ENCODE measurements around the gene ZNF677.
"Not testable (repeated sequence)": the region's sequence is repeated elsewhere in the genome, so short reads cannot be mapped to it uniquely, and the experiment has no call there.

The ZNF677 gene

GRCh38 chr19:53254411-53255341 is at the start of gene ZNF677:
TSS of gene ZNF677 (minus strand) at chr19:53254873. CDS start at chr19:53251550, 3,323 bp downstream.
- peak; percentile 75 for DNase-seq

- DNase-seq, result not testable (repeated sequence)
Observed at GRCh38 chr19:53301341-53301740, 46.7 kb upstream of the ZNF677 start.

- DNase-seq, result no peak
Observed at GRCh38 chr19:53294786-53295441, 40.2 kb upstream of the ZNF677 start.

- DNase-seq, result no peak
Observed at GRCh38 chr19:53290758-53291549, 36.3 kb upstream of the ZNF677 start.

- DNase-seq, result no peak
Observed at GRCh38 chr19:53285087-53285486, 30.4 kb upstream of the ZNF677 start.

- DNase-seq, result not testable (repeated sequence)
Observed at GRCh38 chr19:53281947-53282346, 27.3 kb upstream of the ZNF677 start.

- no peak for DNase-seq
Observed at GRCh38 chr19:53275480-53275879, 20.8 kb upstream of the ZNF677 start.

GRCh38 chr19:53272044-53272443 is 17.4 kb upstream of the ZNF677 start:
- no peak for DNase-seq

GRCh38 chr19:53269861-53270260 is 15.2 kb upstream of the ZNF677 start:
- not testable (repeated sequence) for DNase-seq

- not testable (repeated sequence) for DNase-seq
Observed at GRCh38 chr19:53267623-53268022, 12.9 kb upstream of the ZNF677 start, which contains the start of gene VN1R4. TSS of gene VN1R4 (minus strand) at chr19:53267723. CDS start at chr19:53267665, 58 bp downstream.

GRCh38 chr19:53257715-53258342 is 3.2 kb upstream of the ZNF677 start, which contains the start of gene VN1R2:
TSS of gene VN1R2 (plus strand) at chr19:53258292. CDS start at chr19:53258376, 84 bp downstream.
- not testable (repeated sequence) for DNase-seq

GRCh38 chr19:53246498-53246897 is 8.2 kb downstream of the ZNF677 start:
- no peak for DNase-seq

GRCh38 chr19:53237114-53237777 is 17.4 kb downstream of the ZNF677 start:
- DNase-seq, result no peak

- no peak for DNase-seq
Observed at GRCh38 chr19:53224606-53225005, 30.1 kb downstream of the ZNF677 start.

GRCh38 chr19:53222716-53223115 is 32.0 kb downstream of the ZNF677 start:
- not testable (repeated sequence) for DNase-seq

- no peak for DNase-seq
Observed at GRCh38 chr19:53212703-53213320, 41.9 kb downstream of the ZNF677 start.

- DNase-seq, result not testable (repeated sequence)
Observed at GRCh38 chr19:53211554-53211953, 43.1 kb downstream of the ZNF677 start.

- DNase-seq, result peak; percentile 97
Observed at GRCh38 chr19:53196777-53197396, 57.8 kb downstream of the ZNF677 start.

- DNase-seq, result peak; percentile 42
Observed at GRCh38 chr19:53195265-53195903, 59.3 kb downstream of the ZNF677 start.

GRCh38 chr19:53193535-53194222 is 61.0 kb downstream of the ZNF677 start:
- no peak for DNase-seq

All from stimulated activated naive CD4-positive, alpha-beta T cell treated with Interleukin-2 at 50 U/mL for 16 hours (primary cell).